HG02759 (cell line): ENCODE results near the gene DYNLT2.
A peak's percentile ranks its signal among the peaks of the same experiment; 100 is the strongest.
"Not testable (repeated sequence)": the region's sequence is repeated elsewhere in the genome, so short reads cannot be mapped to it uniquely, and the experiment has no call there.

Source experiments
- ATAC-seq: cut with Tn5 transposase; IDR thresholded peaks from one replicate; pipeline ENCODE4 v1.9.1; 2021; ENCODE audit warnings: mild to moderate bottlenecking, moderate library complexity; ENCODE audit not compliant: unreplicated experiment

The DYNLT2 gene

DNA sequence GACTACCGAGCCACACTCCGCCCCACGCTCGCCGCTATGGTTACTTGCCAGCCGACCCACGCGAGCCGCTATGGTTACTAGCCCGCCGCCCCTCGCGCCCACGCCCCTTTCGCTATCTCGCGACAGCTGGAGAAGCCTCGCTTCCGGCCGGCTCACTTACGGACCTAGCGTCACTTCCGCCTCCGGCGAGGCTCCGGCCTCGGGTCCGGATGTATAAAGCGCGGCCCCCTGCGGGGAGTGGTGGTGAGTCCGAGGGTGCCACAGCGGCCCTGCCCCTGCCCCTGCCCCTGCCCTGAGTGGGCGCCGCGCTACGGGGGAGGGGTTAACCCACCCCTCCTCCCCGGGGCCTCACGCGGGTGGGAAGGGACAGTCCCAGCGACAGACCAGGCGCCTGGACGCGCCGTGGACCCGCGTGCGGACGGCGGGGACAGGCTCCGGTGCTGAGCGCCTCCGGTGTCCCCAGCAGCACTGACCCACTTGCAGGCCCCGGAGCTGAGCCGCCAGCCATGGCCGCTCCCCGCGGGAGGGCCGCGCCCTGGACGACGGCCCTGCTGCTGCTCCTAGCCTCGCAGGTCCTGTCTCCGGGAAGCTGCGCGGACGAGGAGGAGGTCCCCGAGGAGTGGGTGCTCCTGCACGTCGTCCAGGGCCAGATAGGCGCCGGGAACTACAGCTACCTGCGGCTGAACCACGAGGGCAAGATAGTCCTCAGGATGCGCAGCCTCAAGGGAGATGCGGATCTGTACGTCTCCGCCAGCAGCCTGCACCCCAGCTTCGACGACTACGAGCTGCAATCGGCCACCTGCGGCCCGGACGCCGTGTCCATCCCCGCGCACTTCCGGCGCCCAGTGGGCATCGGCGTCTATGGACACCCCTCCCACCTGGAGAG is 49.2 kb downstream of the DYNLT2 start, which contains the start of the genes C6orf120 and WDR27:
TSS of gene C6orf120 (plus strand) at position 173 of the 886 bp plus-strand sequence. CDS start at position 507, 334 bp downstream.
TSS of gene WDR27 (minus strand) at position 76 of the 886 bp plus-strand sequence. CDS start 13,024 bp downstream, outside the sequence.
- ATAC-seq: peak; percentile 95

DNA sequence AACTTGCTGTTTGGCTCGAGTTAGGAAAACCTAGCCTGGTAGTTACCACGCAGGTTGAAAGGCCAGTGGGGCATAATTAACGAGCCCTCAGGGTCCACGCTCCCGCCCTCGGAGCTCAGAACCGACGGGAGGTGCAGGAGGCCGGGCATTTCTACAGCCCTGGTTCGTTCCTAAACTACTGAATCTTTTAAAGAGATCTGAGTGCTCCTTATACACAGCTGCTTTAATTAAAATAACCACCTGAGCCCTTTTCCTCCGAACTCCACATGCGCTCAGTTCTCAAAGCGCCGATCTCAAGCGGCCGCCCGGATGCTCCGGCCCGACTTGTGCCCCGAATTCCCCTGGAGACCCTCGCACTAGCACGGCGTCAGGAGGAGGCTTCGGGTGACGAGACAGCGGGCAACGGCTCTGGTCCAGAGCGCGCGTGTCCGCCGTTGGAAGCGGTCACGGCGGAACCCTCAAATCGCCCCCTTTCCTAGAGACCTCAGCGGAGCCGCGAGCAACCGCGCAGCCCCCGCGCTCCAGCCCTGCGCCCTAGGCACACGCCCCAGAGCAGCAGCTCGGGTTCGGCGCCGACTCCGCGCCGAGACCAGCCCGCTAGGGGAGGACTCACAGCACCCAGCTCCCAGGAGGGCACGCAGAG is 49.9 kb downstream of the DYNLT2 start:
- ATAC-seq: peak; percentile 2

DNA sequence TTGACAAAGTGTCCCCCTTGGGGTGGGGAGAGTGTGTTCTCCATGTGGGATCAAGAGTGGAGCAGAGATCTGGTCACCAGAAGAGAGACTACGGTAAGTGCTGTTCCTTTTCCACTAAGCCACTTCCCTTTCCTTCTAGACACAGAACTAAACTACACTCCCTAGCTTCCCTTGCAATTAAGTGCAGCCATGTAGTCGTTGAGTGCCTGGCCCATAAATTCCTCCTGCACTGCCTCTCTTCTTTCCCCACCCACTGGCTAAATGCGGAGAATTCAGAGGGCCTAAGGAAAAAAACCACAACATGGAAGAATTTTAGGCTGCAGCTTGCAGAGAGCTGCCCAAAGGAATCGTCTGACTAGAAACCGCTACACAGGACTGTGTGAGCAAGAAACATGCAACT is 51.1 kb downstream of the DYNLT2 start:
- no peak for ATAC-seq

DNA sequence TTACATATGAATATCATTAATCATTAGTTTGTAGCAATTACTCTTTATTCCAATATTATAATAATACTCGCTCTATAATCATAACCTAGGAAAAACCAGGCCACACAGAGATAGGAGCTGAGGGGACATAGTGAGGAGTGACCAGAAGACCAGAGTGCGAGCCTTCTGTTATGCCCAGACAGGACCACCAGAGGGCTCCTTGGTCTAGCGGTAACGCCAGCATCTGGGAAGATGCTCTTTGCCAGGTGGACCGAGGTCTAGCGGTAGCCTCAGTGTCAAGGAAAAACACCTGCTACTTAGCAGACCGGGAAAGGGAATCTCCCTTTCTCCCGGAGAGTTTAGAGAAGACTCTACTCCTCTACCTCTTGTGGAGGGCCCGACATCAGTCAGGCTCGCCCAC is 54.3 kb downstream of the DYNLT2 start:
- ATAC-seq: not testable (repeated sequence)

DNA sequence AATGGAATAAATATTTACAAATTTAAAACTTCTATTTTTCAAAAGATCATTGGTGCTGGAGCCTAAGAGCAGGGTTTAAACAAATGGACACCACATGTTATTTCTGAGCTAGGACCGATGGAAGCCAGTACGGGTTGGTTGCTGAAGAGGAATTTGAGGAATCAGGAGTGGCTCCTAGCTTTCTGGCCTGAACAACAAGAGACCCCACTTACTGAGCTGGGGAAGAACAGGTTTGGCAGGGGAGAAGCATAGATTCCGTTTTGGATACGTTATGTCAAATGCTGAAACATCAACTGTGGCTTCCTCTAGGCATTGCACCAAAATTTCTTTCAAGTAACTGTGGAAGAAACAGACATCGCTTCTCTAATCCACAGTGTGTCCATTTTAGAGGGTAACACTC is 56.2 kb downstream of the DYNLT2 start:
- no peak for ATAC-seq

DNA sequence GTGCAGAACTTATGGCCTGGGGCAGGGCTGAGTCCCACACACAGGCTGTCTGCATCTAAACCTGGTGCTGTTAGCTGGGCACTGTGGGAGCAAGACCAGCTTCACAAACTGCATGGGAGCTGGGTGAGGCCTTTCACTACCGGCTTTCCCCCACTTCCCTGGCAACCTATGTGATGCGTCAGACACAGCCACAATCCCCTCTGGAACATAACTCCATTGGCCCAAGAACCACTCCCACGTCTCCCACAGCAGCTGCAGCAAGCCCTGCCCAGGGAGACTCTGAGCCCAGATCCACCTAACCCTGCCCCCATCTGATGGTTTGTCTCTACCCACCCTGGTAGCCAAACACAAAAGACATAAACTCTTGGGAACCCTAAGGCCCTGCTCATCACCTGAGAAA is 58.9 kb downstream of the DYNLT2 start:
- ATAC-seq: no peak

DNA sequence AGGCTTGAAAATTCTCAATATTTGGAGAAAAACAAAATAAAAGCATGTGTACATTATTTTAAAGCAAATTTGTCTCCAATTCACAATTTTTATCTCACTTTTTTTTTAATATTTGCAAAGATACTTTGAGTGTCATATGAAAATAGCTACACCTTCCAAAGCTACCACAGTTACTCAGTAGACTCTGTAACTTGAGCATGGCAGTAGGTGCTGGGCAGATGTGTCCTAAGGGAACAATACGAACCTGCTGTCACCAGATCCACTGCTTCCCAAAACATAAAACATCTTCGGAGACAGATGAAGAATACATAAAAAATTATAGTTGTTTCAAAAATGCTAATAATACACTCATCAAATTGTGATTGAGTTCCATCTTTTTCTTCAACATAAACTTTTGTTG is 60.1 kb downstream of the DYNLT2 start:
- no peak for ATAC-seq
